Endothelial cell of hepatic sinusoid (primary cell): ENCODE results near the gene FRYL.
"Not testable (repeated sequence)": the region's sequence is repeated elsewhere in the genome, so short reads cannot be mapped to it uniquely, and the experiment has no call there.

Source experiments
- in situ Hi-C: cut with HindIII; loops from 2 replicates; pipeline ENCODE4 v1.10.0; 2017; ENCODE audit warnings: low sequenced_read_pairs

The FRYL gene

GRCh38 chr4:48748949-48749596, 31.0 kb downstream of the FRYL start:
- in situ Hi-C loops, result no loop called here

DNA sequence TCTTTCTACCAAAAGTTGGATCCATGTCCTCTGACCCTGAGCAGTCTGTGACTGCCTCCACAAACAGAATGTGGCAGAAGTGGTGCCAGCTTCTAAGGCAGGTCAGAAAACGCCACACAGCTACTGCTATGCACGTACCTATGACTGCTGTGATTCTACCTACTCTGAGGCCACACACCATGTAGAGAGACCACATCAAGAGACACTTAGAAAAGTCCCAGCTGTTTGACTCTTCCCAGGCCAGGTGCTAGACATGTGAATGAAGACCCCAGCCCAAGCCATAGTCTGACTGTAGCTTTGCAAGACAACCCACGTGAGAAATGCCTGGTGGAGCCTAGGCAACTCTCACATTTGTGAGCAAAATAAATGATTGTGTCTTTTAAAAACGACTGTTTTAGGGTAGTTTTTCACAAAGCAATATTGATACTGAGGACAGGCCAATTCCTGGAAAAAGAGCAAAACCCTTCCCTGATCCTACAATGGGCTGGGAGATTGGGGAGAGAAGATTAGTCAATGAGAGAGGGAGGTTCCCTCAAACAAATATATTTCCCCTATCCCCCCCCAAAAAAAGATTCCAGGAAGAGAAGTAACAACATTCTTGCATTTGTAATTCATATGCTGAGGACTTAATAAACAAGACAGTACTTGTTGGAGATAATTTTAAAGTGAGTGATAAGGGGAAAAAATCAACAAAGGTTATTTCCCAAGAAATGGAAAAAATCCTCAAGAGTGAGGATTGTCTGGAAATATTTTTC, 33.3 kb downstream of the FRYL start:
- in situ Hi-C loops, result no loop called here

DNA sequence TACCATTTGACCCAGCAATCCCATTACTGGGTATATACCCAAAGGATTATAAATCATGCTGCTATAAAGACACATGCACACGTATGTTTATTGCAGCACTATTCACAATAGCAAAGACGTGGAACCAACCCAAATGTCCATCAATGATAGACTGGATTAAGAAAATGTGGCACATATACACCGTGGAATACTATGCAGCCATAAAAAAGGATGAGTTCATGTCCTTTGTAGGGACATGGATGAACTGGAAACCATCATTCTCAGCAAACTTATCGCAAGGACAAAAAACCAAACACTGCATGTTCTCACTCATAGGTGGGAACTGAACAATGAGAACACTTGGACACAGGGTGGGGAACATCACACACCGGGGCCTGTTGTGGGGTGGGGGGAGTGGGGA, 34.9 kb downstream of the FRYL start:
- in situ Hi-C loops, result not testable (repeated sequence)

- in situ Hi-C loops, result no loop called here
Observed at GRCh38 chr4:48742412-48742811, 37.7 kb downstream of the FRYL start.

- in situ Hi-C loops, result no loop called here
Observed at GRCh38 chr4:48739560-48740019, 40.5 kb downstream of the FRYL start.

DNA sequence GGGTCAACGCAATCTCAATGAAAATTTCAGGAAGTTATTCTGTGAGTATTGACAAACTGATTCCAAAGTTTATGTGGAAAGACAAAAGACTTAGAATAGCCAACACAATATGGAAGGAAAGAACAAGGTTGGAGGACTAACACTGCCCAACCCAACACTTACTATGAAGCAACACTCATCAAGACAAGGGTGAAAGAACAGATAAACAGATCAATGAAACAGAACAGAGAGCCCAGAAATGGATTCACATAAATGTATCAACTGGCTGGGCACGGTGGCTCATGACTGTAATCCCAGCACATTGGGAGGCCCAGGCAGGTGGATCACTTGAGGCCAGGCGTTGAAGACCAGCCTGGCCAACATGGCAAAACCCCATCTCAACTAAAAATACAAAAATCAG, 41.2 kb downstream of the FRYL start:
- in situ Hi-C loops, result no loop called here

- in situ Hi-C loops, result not testable (repeated sequence)
Observed at GRCh38 chr4:48728906-48729496, 51.1 kb downstream of the FRYL start.

DNA sequence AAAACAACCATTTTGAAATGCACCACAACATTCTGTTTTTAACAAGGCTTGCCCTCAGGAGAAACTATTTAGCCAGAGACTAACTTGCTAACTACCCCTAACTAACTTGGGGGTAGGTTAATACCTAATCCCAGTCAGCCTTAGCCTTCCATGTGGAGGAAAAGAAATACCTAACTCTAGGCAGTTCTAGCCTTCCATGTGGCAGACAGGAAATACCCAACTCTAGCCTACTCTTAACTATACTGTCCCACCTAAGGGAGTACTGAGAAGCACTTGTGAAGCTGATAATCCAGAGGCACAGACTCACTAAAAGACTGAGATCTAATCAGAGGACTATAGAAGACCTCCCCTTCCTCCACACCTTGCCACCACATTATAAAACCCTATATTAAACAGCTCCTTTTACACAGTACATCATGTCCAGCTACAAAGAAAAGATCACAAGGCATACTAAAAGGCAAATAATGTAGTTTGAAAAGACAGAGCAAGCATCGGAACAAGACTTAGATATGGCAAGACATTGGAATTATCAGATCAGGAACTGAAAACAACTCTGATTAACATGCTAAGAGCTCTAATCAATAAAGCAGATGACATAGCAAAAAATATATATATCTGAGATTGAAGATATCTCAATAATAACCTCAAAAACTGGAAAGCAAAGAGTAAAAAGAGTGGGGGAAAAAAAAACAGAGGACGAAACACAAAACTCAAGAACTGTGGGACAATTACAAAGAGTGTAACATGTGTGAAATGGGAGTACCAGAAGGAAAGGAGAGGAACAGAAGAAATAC, 52.2 kb downstream of the FRYL start:
- in situ Hi-C loops, result no loop called here

DNA sequence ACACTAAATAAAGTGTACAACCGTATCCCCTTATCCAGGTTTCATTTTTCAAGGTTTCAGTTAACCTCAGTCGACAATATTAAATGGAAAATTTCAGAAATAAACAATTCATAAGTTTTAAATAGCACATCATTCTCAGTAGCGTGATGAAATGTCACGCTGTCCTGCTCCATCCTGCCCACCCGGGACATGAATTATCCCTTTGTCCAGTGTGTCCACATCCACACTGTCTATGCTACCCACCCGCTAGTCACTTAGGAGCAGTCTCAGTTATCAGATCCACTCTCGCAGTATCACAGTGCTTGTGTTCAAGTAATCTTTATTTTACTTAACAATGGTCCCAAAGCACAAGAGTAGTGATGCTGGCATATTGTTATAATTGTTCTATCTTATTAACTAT, 54.7 kb downstream of the FRYL start:
- in situ Hi-C loops, result no loop called here

DNA sequence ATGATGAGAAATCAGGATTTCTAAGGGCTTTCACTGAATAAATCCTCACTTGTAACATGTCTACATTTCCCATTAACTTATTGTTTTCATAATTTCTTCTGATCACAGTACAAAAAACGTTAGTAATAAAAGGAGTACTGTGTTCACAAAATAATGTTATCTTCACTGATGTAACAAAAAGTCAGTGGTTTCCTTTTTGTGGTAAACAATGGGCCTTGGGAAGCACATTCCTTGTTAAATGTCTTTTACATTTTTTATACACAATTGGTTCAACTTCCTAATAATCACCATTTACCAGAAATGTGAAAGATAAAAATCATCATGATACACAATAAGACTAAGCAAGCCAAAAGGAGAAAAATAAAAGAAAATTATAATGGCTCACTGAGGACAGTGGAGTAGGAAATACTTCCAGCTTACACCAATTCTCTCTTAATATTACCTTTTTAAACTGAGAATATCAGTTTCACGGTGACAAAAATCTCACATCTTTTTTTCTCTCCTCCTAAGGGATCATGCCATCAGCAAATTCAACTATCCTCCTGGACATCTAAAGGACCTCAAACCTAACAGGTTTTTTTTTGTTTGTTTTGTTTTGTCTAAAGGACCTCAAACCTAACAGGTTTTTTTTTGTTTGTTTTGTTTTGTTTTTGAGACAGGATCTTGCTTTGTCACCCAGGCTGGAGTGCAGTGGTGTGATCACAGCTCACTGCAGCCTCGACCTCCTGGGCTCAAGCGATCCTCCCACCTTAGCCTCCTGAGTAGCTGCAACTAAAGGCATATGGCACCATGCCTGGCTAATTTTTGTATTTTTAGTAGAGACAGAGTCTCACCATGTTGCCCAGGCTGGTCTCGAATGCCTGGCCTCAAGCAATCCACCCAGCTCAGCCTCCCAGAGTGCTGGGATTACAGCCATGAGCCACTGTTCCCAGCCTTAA, 57.3 kb downstream of the FRYL start:
- in situ Hi-C loops, result no loop called here

GRCh38 chr4:48720459-48720858, 59.6 kb downstream of the FRYL start:
- in situ Hi-C loops, result no loop called here

- in situ Hi-C loops, result no loop called here
Observed at GRCh38 chr4:48718818-48719465, 61.1 kb downstream of the FRYL start.

DNA sequence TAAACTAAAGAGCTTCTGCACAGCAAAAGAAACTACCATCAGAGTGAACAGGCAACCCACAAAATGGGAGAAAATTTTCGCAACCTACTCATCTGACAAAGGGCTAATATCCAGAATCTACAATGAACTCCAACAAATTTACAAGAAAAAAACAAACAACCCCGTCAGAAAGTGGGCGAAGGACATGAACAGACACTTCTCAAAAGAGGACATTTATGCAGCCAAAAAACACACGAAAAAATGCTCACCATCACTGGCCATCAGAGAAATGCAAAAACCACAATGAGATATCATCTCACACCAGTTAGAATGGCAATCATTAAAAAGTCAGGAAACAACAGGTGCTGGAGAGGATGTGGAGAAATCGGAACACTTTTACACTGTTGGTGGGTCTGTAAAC, 63.8 kb downstream of the FRYL start:
- in situ Hi-C loops, result not testable (repeated sequence)

DNA sequence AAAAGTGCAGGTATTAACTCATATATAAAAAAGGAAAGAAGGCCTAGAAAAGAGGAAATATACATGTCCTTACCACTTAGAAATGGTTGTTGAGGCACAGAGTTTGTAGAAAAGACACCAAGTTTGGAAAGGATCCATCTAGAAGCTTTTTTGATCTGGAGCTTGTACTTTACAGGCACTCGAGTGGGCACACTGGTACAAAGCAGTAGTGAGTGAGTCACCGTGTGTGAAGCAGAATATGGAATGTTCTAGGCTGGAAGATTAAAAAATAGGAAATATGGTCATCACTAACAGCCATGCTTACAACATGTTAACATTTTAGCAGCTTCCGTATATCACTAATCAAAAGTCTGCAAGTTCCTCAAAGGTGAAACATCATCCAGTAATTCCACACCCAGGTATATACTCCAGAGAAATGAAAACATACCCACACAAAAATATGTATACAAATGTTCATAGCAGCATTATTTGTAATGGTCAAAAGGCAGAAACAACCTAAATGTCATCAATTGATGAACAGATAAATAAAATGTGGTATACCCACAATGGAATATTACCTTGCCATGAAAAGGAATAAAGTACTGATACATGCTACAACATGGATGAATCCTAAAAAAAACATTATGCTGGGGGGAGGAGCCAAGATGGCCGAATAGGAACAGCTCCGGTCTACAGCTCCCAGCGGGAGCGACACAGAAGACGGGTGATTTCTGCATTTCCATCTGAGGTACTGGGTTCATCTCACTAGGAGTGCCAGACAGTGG, 69.5 kb downstream of the FRYL start:
- in situ Hi-C loops, result no loop called here

DNA sequence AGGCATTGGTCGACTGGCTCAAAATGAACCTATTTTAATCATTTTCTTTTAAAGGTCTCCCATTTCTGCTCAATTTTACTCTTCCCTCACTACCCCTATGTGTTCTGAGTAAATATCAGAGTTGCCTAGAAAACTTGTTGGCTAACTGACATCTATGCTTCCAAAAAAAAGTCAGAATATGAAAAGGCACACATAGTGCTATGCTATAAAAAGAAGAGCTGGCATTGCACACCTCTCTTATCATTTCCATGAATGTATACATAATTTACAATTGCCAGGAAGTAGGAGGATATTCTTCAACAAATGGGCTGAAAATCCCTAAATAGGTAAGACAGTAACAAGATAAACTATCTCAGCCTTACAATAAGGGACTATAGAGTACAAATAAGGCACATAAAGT, 70.2 kb downstream of the FRYL start:
- in situ Hi-C loops, result no loop called here

DNA sequence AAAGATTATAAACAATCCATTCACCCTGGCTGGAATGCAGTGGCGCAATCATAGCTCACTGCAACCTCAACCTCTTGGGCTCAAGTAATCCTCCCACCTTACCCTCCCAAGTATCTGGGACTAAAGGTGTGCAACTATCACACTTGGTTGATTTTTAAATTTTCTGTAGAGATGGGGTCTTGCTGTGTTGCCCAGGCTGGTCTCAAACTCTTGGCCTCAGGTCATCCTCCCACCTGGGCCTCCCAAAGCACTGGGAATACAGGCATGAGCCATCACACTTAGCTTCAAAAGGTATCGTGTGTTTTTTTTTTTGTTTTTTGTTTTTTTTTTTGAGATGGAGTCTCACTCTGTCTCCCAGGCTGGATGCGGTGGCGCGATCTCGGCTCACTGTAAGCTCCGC, 71.5 kb downstream of the FRYL start:
- in situ Hi-C loops, result no loop called here

DNA sequence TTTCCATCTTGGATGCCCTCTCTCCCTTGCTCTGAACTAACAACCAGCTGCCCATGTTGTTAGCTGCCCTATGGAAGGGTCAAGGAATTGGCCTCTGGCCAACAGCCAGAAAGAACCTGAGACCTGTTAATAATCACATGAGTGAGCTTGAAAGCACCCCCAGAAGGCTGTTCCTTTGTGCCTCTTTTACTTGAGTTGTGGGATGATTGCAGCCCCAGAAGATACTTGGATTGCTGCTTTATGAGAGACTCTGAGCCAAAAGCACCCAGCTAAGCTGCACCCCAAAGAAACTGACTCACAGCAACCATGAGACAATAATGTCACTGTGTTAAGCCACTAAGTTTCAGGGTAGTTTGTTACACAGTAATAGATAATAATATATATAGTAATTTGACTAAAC, 73.3 kb downstream of the FRYL start:
- in situ Hi-C loops, result no loop called here

DNA sequence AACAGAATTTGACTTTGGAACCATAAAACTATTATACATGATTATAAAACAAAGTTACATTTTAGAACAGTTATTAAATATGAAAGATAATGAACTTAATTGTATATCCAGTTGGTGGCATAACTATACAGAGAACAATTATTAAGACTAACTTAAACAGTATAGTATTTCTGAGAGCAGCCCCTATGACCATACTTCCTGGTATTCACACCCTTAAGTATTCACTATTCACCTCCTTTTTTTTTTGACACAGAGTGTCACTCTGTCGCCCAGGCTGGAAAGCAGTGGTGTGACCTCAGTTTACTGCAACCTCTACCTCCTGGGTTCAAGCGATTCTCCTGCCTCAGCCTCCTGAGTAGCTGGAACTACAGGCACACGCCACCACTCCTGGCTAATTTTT, 74.5 kb downstream of the FRYL start:
- in situ Hi-C loops, result no loop called here
